HG03196 (cell line): ENCODE results near the gene PP2D1.
"Not testable (repeated sequence)": the region's sequence is repeated elsewhere in the genome, so short reads cannot be mapped to it uniquely, and the experiment has no call there.

Experiments
- ATAC-seq: cut with Tn5 transposase; IDR thresholded peaks from one replicate; pipeline ENCODE4 v1.9.1; 2021; ENCODE audit not compliant: unreplicated experiment

Gene PP2D1

GRCh38 chr3:20012164-20012563 lies at the start of gene PP2D1:
Gene PP2D1, minus strand, starts transcription at chr3:20012264. Its CDS starts 192 bp downstream, at chr3:20012072.
- no peak for ATAC-seq

- peak; percentile 91 for ATAC-seq
Observed at GRCh38 chr3:20060974-20061685, 49.1 kb upstream of the PP2D1 start.

GRCh38 chr3:20059929-20060328 lies 47.9 kb upstream of the PP2D1 start:
- ATAC-seq = no peak

GRCh38 chr3:20057612-20058180 lies 45.6 kb upstream of the PP2D1 start:
- no peak for ATAC-seq

GRCh38 chr3:20056725-20057611 lies 44.9 kb upstream of the PP2D1 start:
- peak; percentile 21 for ATAC-seq

- no peak for ATAC-seq
Observed at GRCh38 chr3:20055842-20056241, 43.8 kb upstream of the PP2D1 start.

- peak; percentile 18 for ATAC-seq
Observed at GRCh38 chr3:20055020-20055775, 43.1 kb upstream of the PP2D1 start.

GRCh38 chr3:20054549-20054987 lies 42.5 kb upstream of the PP2D1 start:
- ATAC-seq = peak; percentile 95

GRCh38 chr3:20052851-20053250 lies 40.8 kb upstream of the PP2D1 start:
- ATAC-seq = no peak

GRCh38 chr3:20051123-20051806 lies 39.2 kb upstream of the PP2D1 start:
- ATAC-seq = no peak

- ATAC-seq = peak; percentile 4
Observed at GRCh38 chr3:20047976-20048883, 36.2 kb upstream of the PP2D1 start.

GRCh38 chr3:20047341-20047779 lies 35.3 kb upstream of the PP2D1 start:
- no peak for ATAC-seq

GRCh38 chr3:20046556-20046955 lies 34.5 kb upstream of the PP2D1 start:
- no peak for ATAC-seq

- not testable (repeated sequence) for ATAC-seq
Observed at GRCh38 chr3:20045141-20045540, 33.1 kb upstream of the PP2D1 start.

- no peak for ATAC-seq
Observed at GRCh38 chr3:20043825-20044224, 31.8 kb upstream of the PP2D1 start.

- ATAC-seq = peak; percentile 34
Observed at GRCh38 chr3:20043396-20043795, 31.3 kb upstream of the PP2D1 start.

- no peak for ATAC-seq
Observed at GRCh38 chr3:20042331-20042730, 30.3 kb upstream of the PP2D1 start.

GRCh38 chr3:20041197-20041780 lies 29.2 kb upstream of the PP2D1 start:
- peak; percentile 51 for ATAC-seq
